Measurements from ENCODE around the gene COL1A1.

The COL1A1 gene

GRCh38 chr17:50153650-50154575, 47.5 kb downstream of the COL1A1 start:
- DNase-seq (ENCODE audit: low spot score): no peak

GRCh38 chr17:50152736-50153135, 48.7 kb downstream of the COL1A1 start:
- no peak for DNase-seq (ENCODE audit: low spot score)

GRCh38 chr17:50151937-50152547, 49.4 kb downstream of the COL1A1 start:
- peak; percentile 91 for DNase-seq (ENCODE audit: low spot score)

- DNase-seq (ENCODE audit: low spot score): peak; percentile 97
Measured at GRCh38 chr17:50151041-50151936, 50.1 kb downstream of the COL1A1 start.

- DNase-seq (ENCODE audit: low spot score): no peak
Measured at GRCh38 chr17:50150354-50151040, 50.9 kb downstream of the COL1A1 start, which contains the start of gene PPP1R9B. Gene PPP1R9B (minus strand): TSS chr17:50150677. CDS start chr17:50150513, 164 bp downstream.

- DNase-seq (ENCODE audit: low spot score): peak; percentile 54
Measured at GRCh38 chr17:50149417-50150353, 51.7 kb downstream of the COL1A1 start.

GRCh38 chr17:50149091-50149416, 52.4 kb downstream of the COL1A1 start:
- no peak for DNase-seq (ENCODE audit: low spot score)

- DNase-seq (ENCODE audit: low spot score): no peak
Measured at GRCh38 chr17:50148226-50149090, 53.0 kb downstream of the COL1A1 start.

- no peak for DNase-seq (ENCODE audit: low spot score)
Measured at GRCh38 chr17:50147841-50148225, 53.6 kb downstream of the COL1A1 start.

- DNase-seq (ENCODE audit: low spot score): no peak
Measured at GRCh38 chr17:50146927-50147665, 54.3 kb downstream of the COL1A1 start.

- no peak for DNase-seq (ENCODE audit: low spot score)
Measured at GRCh38 chr17:50146230-50146926, 55.1 kb downstream of the COL1A1 start.

- no peak for DNase-seq (ENCODE audit: low spot score)
Measured at GRCh38 chr17:50145532-50146229, 55.8 kb downstream of the COL1A1 start.

- DNase-seq (ENCODE audit: low spot score): no peak
Measured at GRCh38 chr17:50144845-50145531, 56.4 kb downstream of the COL1A1 start.

- DNase-seq (ENCODE audit: low spot score): no peak
Measured at GRCh38 chr17:50144355-50144754, 57.1 kb downstream of the COL1A1 start.

GRCh38 chr17:50143461-50144176, 57.8 kb downstream of the COL1A1 start:
- DNase-seq (ENCODE audit: low spot score): no peak

- no peak for DNase-seq (ENCODE audit: low spot score)
Measured at GRCh38 chr17:50141745-50142110, 59.7 kb downstream of the COL1A1 start.

Data from HuH-7.5 (cell line).